SKM-1 (cell line): ENCODE measurements around the gene AMDHD1.
"Not testable (repeated sequence)": the region's sequence is repeated elsewhere in the genome, so short reads cannot be mapped to it uniquely, and the experiment has no call there.

Experiments
- DNase-seq: peaks from one replicate; lab custom pipeline; 2025; ENCODE audit not compliant: unreplicated experiment; lab: John Stamatoyannopoulos, UW

The AMDHD1 gene

GRCh38 chr12:95963096-95963495 lies 20.0 kb downstream of the AMDHD1 start:
- DNase-seq, result no peak

- DNase-seq, result no peak
Measured at GRCh38 chr12:95966287-95966870, 23.2 kb downstream of the AMDHD1 start.

- no peak for DNase-seq
Measured at GRCh38 chr12:95967301-95967700, 24.2 kb downstream of the AMDHD1 start.

- DNase-seq, result not testable (repeated sequence)
Measured at GRCh38 chr12:95969116-95969515, 26.0 kb downstream of the AMDHD1 start.

- no peak for DNase-seq
Measured at GRCh38 chr12:95970905-95971304, 27.8 kb downstream of the AMDHD1 start.

- DNase-seq, result no peak
Measured at GRCh38 chr12:95972832-95973456, 29.8 kb downstream of the AMDHD1 start.

- DNase-seq, result no peak
Measured at GRCh38 chr12:95974358-95974757, 31.2 kb downstream of the AMDHD1 start.

- DNase-seq, result no peak
Measured at GRCh38 chr12:95975491-95975890, 32.4 kb downstream of the AMDHD1 start.

GRCh38 chr12:95976416-95976832 lies 33.3 kb downstream of the AMDHD1 start:
- no peak for DNase-seq

- no peak for DNase-seq
Measured at GRCh38 chr12:95977764-95978305, 34.7 kb downstream of the AMDHD1 start.

- no peak for DNase-seq
Measured at GRCh38 chr12:95978351-95978750, 35.2 kb downstream of the AMDHD1 start.

- DNase-seq, result no peak
Measured at GRCh38 chr12:95978774-95979173, 35.6 kb downstream of the AMDHD1 start.

GRCh38 chr12:95980437-95980836 lies 37.3 kb downstream of the AMDHD1 start:
- no peak for DNase-seq

- no peak for DNase-seq
Measured at GRCh38 chr12:95982602-95983001, 39.5 kb downstream of the AMDHD1 start.

GRCh38 chr12:95984682-95985081 lies 41.6 kb downstream of the AMDHD1 start:
- no peak for DNase-seq

GRCh38 chr12:95986635-95987570 lies 43.8 kb downstream of the AMDHD1 start:
- DNase-seq, result no peak

GRCh38 chr12:95988506-95989275 lies 45.6 kb downstream of the AMDHD1 start:
- no peak for DNase-seq

- DNase-seq, result no peak
Measured at GRCh38 chr12:95989504-95990123, 46.5 kb downstream of the AMDHD1 start.

GRCh38 chr12:95990136-95990535 lies 47.0 kb downstream of the AMDHD1 start:
- DNase-seq, result no peak

- DNase-seq, result no peak
Measured at GRCh38 chr12:95993907-95994306, 50.8 kb downstream of the AMDHD1 start.
